ENCODE results near the gene IL36B.

The IL36B gene

GRCh38 chr2:113050921-113051895 lies 1.5 kb downstream of the IL36B start:
- no peak for DNase-seq

- DNase-seq: no peak
These were observed 6.2 kb downstream of the IL36B start for GRCh38 chr2:113046465-113046864.

DNA sequence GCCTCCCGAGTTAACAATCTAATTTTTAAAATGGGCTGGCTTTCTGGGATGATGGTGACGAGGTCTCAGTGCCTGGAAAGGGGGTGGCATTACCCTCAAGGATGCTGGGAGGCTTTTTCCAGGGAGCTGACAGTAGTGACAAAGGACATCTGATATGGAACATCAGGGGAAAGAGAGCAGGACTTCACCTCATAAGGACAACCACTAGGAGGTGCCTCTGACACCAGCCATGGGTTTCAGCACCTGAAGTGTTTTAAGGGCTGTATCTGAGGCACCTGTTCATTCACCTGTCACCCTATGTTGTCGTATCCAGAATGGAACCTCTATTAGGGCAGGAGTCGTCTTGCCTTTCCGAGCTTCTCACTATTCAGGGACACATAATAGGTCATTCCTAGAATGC lies 10.8 kb downstream of the IL36B start:
- DNase-seq: no peak

GRCh38 chr2:113039719-113040118 lies 12.9 kb downstream of the IL36B start:
- DNase-seq: no peak

GRCh38 chr2:113039158-113039557 lies 13.5 kb downstream of the IL36B start:
- no peak for DNase-seq

- no peak for DNase-seq
These were observed 14.4 kb downstream of the IL36B start for GRCh38 chr2:113038291-113038690.

GRCh38 chr2:113036763-113037162 lies 15.9 kb downstream of the IL36B start:
- no peak for DNase-seq

- DNase-seq: no peak
These were observed 18.7 kb downstream of the IL36B start for GRCh38 chr2:113034016-113034415.

DNA sequence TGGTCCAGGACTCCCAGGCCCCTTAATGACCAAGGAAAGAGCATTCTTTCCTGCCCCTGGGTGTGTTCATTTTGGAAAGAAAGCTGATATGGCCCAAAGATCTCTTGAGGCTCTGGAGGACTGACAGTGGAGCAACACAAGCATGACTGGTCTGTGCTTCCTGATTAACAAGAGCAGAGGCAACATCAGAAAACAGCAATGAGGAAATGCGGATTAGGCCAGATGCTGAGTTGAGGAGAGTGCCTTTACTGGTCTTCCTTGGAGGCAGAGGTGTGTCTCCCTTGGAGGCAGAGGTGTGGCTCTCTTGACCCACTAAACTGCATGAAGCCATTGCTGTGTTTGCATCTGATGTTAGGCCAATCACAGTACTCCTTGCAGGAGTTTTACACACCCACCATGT lies 19.9 kb downstream of the IL36B start:
- DNase-seq: no peak

GRCh38 chr2:113028112-113028511 lies 24.6 kb downstream of the IL36B start:
- no peak for DNase-seq

DNA sequence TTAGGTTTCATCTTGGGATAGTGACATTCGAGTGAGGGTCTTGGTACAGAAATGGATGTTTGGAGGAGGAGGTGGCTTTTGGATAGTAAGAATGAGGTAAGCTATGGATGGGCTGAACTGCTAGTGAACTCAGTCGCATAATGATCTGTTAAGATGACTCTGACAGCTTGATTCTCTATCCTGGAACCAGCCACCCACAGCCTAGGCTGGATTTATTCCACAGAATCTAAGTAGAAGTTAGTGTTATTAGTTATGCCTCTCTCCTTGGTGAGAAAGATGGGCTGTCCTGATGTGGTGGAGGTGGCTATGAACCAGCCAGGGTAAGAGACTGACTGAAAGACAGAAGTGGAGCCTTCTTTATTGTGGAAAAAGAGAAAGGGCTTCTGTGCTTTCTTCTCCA lies 25.0 kb downstream of the IL36B start:
- DNase-seq: no peak

GRCh38 chr2:113025737-113026136 lies 26.9 kb downstream of the IL36B start:
- no peak for DNase-seq

- no peak for DNase-seq
These were observed 27.9 kb downstream of the IL36B start for GRCh38 chr2:113024764-113025163.

DNA sequence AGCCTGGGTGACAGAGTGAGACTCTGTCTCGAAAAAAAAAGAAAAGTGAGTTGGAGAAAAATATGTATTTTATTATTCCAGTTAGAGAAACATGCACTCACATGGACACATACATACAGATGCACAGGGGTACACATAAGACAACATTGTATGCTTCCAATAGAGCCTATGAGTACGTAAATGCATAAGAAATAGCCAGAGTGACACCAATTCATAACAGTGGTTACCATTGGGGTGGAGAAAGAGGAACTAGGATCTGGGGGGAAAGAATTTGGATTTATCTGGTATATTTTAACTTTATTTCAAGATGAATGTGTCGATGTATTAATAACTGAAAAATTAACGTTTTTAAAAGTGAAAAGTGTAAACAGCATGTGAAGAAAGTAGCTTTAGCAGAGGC lies 31.4 kb downstream of the IL36B start:
- DNase-seq: no peak

DNA sequence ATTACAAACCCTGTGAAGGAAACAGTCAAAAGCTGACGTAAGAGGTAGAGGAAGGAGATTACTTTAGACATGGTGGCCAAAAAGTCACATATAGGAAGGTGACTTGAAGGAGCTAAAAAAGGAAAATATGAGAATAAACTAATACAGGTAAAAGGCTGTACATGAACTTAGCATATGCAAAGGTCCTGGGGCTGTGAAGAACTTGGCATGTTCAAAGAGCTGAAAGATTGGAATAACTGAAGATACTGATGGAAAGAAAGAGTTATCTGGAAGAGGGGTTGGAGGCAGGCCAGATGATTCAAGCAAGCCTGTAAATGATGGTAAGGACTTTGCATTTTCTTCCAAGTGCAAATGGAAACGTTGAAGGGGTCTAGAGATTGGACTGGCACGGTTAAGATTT lies 34.2 kb downstream of the IL36B start:
- no peak for DNase-seq

GRCh38 chr2:113015655-113016054 lies 37.0 kb downstream of the IL36B start:
- DNase-seq: no peak

DNA sequence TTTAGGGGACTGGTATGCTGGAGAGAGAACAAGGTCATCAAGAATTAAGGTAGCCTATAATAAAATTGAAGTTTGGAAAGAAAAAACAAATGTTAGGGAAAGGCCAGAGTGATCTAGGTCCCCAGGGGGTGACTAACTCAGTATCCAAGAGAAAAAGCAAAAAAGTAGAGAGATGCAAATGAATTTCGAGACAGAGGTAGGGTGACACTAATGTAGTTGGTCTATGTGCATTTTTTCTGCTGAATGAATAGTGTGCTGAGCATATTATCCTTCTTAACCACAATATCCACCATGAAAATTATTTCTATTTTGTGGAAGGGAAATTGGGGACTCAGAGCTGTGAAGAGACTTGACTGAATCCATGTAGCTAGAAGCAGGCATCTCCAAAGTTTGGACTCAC lies 37.6 kb downstream of the IL36B start:
- DNase-seq: no peak

DNA sequence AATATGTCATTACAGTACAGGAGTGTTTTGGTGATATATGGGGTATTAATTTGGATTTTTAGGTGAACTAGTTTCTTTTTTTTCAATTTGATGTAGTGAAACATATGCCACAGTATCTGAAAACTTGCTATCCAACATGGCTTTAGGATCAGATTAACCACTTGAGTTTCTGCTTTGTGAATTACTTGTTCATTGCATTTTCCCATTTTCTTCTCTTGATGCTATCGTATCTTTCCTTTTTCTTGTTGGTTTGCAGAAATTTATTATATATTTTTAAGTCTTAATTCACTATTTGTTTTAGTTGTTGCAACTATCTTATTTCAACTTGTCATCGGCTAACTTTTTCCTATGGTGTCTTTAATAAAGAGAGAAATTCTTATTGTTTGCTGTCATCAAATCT lies 38.6 kb downstream of the IL36B start:
- DNase-seq: no peak

- DNase-seq: no peak
These were observed 39.4 kb downstream of the IL36B start for GRCh38 chr2:113013336-113013661.

DNA sequence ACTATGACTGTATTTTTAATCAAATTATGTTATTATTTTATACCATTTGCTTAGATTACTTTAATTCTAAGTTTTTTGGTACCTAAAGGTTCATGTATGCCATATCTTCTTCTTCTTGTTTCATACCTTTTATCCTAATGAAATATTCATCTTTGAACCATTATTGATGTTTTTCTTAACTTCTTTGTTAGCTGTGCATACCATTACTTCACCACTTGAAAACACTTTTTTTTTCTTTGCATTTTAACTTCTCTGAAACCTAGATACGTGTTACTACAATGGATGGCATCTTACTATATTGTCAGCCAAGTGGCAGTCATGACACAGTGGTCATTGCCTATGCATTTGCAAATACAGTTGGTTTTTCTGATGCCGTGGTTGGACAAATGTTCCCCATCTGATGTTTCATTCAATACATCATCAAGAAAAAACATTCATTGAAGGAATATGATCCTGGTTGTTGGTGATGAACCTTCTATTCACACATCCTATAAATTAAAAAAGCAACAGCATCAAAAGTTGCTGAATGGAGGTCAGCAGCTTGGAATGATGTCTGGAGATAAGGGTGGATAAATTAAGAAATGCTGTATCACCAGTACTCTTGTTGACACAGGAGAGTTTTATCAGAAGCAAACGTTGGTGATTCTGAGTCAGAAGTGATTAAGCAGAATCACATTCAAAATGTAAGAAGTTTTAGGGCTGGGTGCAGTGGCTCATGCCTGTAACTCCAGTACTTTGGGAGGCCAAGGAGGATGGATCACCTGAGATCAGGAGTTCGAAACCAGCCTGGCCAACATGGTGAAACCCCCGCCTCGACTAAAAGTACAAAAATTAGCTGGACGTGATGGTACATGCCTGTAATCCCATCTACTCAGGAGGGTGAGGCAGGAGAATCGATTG lies 40.0 kb downstream of the IL36B start:
- DNase-seq: no peak

DNA sequence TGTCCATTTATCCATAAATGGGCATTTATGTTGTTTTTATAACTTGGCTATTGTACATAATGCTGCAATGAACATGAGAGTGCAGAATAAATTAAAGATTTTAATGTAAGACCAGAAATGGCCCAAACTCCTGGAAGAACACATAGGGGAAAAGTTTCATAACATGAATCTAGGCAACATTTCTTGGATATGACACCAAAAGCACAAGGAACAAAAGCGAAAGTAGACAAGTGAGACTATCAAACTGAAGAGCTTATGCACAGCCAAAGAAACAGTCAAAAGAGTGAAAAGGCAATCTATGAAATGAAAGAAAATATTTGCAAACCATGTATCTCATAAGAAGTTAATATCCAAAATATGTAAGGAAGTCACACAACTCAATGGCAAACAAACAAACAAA lies 41.6 kb downstream of the IL36B start:
- no peak for DNase-seq

DNA sequence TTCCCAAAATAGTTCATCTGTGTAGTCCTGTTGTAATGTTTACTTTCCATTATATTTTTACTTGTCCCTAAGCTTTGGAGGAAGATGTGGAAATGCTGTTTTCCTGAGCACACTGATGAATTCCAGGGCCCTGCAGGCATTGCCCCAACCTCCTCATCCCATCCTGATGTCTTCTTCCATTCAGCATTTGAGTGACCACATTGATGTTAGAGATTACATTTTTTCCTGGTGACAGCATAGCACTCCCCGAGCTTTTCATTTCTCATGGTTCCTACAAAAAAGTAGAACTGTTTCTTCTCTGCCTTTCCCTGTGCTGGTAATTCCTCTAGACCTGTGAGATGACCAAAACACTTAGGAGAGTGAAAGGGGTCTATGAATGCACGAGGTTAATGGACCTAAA lies 42.6 kb downstream of the IL36B start:
- no peak for DNase-seq

DNA sequence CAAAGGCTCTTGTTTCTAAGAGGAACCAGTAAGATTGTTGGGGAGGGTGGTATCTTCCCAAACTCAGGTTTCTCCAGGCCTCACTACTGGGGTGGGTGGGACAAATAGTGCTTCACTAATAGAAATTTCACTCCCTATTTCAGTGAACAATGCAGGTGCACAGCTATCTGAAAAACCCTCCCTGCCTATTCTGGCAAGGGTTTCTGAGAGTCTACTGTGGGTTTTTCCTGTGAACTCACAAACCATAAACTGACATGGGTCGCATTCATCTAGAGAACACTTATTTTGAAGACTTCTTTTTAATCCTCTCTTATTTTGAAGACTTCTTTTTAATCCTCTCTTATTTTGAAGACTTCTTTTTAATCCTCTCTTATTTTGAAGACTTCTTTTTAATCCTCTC lies 43.0 kb downstream of the IL36B start:
- no peak for DNase-seq

DNA sequence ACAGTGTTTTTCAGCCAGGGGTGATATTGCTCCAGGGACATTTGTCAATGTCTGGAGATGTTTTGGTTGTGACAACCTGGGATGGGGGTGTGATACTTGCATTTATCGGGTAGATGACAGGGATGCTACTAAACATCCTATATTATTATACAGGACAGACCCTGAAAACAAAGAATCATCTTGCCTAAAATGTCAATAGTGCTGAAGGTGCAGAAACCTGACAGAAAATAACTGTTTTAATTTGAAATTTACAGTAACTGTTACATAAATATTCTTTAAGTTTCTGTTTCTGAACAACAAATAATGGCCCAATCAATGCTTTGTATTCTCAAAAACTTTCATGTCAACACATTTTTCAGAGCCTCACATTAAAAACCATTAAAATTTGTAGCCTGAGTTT lies 45.4 kb downstream of the IL36B start:
- DNase-seq: no peak
